Skeletal muscle tissue (tissue), 4 donors: ENCODE measurements around the gene GADD45GIP1. TPM values are rescaled to one million over a fixed set of nuclear protein-coding genes. Genes with fewer than 3 reads are reported as not detected.

ENCODE experiments used
- H3K27ac ChIP-seq: one replicate; pipeline ENCODE4 v1.7.0; 2013; ENCODE audit warnings: mild to moderate bottlenecking, low read depth, low read length, inconsistent platforms
- H3K27me3 ChIP-seq, 3 donors: one replicate each; pipeline ENCODE4 v1.7.0; 2013; ENCODE audit warnings: low read length in 3 of 3; ENCODE audit not compliant: control insufficient read depth in 3 of 3, insufficient read depth in 3 of 3
- H3K36me3 ChIP-seq, 3 donors: one replicate each; pipeline ENCODE4 v1.7.0; 2013; ENCODE audit warnings: low read length in 3 of 3; ENCODE audit not compliant: control insufficient read depth in 3 of 3, insufficient read depth in 3 of 3
- H3K4me1 ChIP-seq, 3 donors: one replicate each; pipeline ENCODE4 v1.7.0; 2013; ENCODE audit warnings: low read length in 3 of 3, mild to moderate bottlenecking in 3 of 3; ENCODE audit not compliant: control insufficient read depth in 3 of 3, insufficient read depth in 3 of 3
- H3K4me3 ChIP-seq, 3 donors: one replicate each; pipeline ENCODE4 v1.7.0; 2013; ENCODE audit warnings: low read length in 3 of 3
- H3K9ac ChIP-seq, 3 donors: one replicate each; pipeline ENCODE4 v1.7.0; 2013; ENCODE audit warnings: low read length in 3 of 3, mild to moderate bottlenecking in 3 of 3, moderate library complexity in 2 of 3, low read depth in 1 of 3
- H3K9me3 ChIP-seq, 3 donors: one replicate each; pipeline ENCODE4 v1.7.0; 2013; ENCODE audit warnings: low read length in 3 of 3; ENCODE audit not compliant: control insufficient read depth in 3 of 3
- total RNA-seq: library from RNA; depleted of rRNA; stranded (reverse); fragments of >200 nt; gene quantifications from one replicate; pipeline ENCODE4 v1.2.3, GENCODE V29; 2014
- donor health status: Osteomylitis.

Gene GADD45GIP1
- total RNA-seq, 1 donor from 2014 or later, result 21.4 TPM

DNA sequence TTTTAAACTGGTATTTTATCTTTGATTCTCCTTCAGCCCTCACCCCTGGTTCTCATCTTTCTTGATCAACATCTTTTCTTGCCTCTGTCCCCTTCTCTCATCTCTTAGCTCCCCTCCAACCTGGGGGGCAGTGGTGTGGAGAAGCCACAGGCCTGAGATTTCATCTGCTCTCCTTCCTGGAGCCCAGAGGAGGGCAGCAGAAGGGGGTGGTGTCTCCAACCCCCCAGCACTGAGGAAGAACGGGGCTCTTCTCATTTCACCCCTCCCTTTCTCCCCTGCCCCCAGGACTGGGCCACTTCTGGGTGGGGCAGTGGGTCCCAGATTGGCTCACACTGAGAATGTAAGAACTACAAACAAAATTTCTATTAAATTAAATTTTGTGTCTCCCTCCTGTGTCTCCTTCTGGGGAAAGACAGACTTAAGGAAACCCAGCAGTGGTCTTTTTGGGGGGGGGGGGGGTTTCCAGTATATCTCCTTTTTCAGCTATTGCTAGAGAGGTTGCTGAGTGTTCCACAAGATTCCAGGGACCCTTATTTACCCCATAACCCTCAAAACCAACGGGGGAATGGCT lies 12.8 kb downstream of the GADD45GIP1 start:
- H3K4me1 ChIP-seq, result peaks cover 48 to 61% (median 49%) of the 10 kb centered on the region in 3 donors
- H3K27ac ChIP-seq, result no peak overlapping the region

DNA sequence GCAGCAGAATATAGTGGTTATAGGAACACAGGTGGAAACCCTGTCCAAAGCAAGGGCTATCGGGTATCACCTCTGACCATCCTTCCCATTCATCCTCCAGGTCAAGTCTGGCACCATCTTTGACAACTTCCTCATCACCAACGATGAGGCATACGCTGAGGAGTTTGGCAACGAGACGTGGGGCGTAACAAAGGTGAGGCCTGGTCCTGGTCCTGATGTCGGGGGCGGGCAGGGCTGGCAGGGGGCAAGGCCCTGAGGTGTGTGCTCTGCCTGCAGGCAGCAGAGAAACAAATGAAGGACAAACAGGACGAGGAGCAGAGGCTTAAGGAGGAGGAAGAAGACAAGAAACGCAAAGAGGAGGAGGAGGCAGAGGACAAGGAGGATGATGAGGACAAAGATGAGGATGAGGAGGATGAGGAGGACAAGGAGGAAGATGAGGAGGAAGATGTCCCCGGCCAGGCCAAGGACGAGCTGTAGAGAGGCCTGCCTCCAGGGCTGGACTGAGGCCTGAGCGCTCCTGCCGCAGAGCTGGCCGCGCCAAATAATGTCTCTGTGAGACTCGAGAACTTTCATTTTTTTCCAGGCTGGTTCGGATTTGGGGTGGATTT lies 13.5 kb downstream of the GADD45GIP1 start:
- H3K27ac ChIP-seq, result no peak overlapping the region
- H3K36me3 ChIP-seq, result peaks cover 52 to 54% (median 54%) of the 10 kb centered on the region in 3 donors
- no peaks in the 10 kb centered on the region for H3K27me3 ChIP-seq
- no peak overlapping the region for H3K4me3 ChIP-seq
- peaks cover 44 to 61% (median 48%) of the 10 kb centered on the region in 3 donors for H3K4me1 ChIP-seq
- peak overlapping the region in 1 of 3 donors; percentile 33 for H3K9ac ChIP-seq
- no peaks in the 10 kb centered on the region for H3K9me3 ChIP-seq

More for the DNA sequence above, 12.8 kb downstream of the GADD45GIP1 start:
- no peaks in the 10 kb centered on the region for H3K27me3 ChIP-seq
- H3K9me3 ChIP-seq, result no peaks in the 10 kb centered on the region
- no peak overlapping the region for H3K9ac ChIP-seq
- H3K4me3 ChIP-seq, result no peak overlapping the region
- H3K36me3 ChIP-seq, result peaks cover 57 to 60% (median 57%) of the 10 kb centered on the region in 3 donors

GRCh38 chr19:12940897-12941296 lies 16.1 kb downstream of the GADD45GIP1 start:
- Histone ChIP-seq H3K9ac (no peak overlapping the region), H3K36me3 (peaks cover 43 to 44% (median 43%) of the 10 kb centered on the region in 3 donors), H3K4me1 (peaks cover 32 to 47% (median 38%) of the 10 kb centered on the region in 3 donors), H3K4me3 (no peak overlapping the region), H3K9me3 (no peaks in the 10 kb centered on the region), H3K27me3 (no peaks in the 10 kb centered on the region), H3K27ac (no peak overlapping the region)

DNA sequence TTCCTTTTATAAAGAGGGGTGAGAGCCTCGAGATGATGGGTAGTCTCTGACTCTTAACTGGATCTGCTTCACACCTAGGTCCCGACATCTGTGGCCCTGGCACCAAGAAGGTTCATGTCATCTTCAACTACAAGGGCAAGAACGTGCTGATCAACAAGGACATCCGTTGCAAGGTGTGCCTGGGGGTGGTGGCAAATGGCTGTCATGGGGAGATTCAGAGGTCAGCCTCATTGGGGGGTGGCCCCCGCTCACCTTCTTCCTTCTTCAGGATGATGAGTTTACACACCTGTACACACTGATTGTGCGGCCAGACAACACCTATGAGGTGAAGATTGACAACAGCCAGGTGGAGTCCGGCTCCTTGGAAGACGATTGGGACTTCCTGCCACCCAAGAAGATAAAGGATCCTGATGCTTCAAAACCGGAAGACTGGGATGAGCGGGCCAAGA lies 17.0 kb downstream of the GADD45GIP1 start:
- H3K27ac ChIP-seq, result no peak overlapping the region
- peaks cover 43 to 44% (median 43%) of the 10 kb centered on the region in 3 donors for H3K36me3 ChIP-seq
- peak overlapping the region; percentile 95 to 97 (median 95) for H3K4me3 ChIP-seq
- H3K27me3 ChIP-seq, result no peaks in the 10 kb centered on the region
- no peaks in the 10 kb centered on the region for H3K9me3 ChIP-seq
- peaks cover 28 to 47% (median 38%) of the 10 kb centered on the region in 3 donors for H3K4me1 ChIP-seq
- H3K9ac ChIP-seq, result peak overlapping the region; percentile 92 to 97 (median 96)

DNA sequence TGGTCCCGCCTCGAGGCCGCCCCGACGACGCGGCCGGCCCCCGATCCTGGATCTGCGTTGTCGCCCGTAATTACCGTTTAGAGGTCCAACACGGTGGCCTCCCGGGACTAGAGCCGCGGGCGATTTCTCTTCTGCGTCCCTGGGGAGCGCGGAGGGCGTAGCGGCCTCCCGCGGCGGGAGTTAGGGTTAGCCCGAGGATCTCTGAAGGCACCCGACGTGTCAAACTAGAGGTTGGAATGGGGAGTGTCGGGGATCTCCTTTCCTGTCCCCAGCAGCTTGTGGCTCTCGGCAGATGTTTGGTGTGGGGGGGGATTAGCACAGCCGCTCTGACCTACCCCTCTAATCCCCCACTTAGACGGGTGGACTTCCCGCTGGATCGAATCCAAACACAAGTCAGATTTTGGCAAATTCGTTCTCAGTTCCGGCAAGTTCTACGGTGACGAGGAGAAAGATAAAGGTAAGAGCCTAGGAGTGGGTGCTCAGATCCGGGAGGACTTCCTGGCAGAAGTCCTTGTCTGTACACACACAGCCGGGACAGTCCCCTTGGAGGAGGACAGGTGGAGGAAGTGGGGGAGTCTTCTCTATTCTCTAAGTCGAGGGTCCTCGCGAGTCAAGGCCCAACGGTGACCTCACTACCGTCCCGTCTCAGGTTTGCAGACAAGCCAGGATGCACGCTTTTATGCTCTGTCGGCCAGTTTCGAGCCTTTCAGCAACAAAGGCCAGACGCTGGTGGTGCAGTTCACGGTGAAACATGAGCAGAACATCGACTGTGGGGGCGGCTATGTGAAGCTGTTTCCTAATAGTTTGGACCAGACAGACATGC lies 18.0 kb downstream of the GADD45GIP1 start:
- Histone ChIP-seq H3K9me3 (no peaks in the 10 kb centered on the region), H3K4me1 (peaks cover 30 to 49% (median 40%) of the 10 kb centered on the region in 3 donors)

GRCh38 chr19:12937927-12938778 lies 18.9 kb downstream of the GADD45GIP1 start, which contains the start of gene CALR:
Gene CALR (plus strand): TSS chr19:12938609. CDS start chr19:12938680, 71 bp downstream.
- H3K4me3 ChIP-seq, result peak within 1 kb of the TSS; percentile 95 to 97 (median 95)
- H3K36me3 ChIP-seq, result peaks cover 29 to 33% (median 33%) of the 10 kb centered on the region in 3 donors
- peak within 1 kb of the TSS; percentile 92 for H3K27ac ChIP-seq
- H3K27me3 ChIP-seq, result no peaks in the 10 kb centered on the region
- no peaks in the 10 kb centered on the region for H3K9me3 ChIP-seq
- peak within 1 kb of the TSS; percentile 92 to 97 (median 96) for H3K9ac ChIP-seq
- peaks cover 34 to 51% (median 41%) of the 10 kb centered on the region in 3 donors for H3K4me1 ChIP-seq

More for the DNA sequence above, 18.0 kb downstream of the GADD45GIP1 start:
- H3K4me3 ChIP-seq, result peak overlapping the region; percentile 95 to 97 (median 95)
- H3K27me3 ChIP-seq, result no peaks in the 10 kb centered on the region
- peaks cover 36 to 40% (median 37%) of the 10 kb centered on the region in 3 donors for H3K36me3 ChIP-seq
- H3K27ac ChIP-seq, result peak overlapping the region; percentile 92
- H3K9ac ChIP-seq, result peak overlapping the region; percentile 92 to 97 (median 96)

GRCh38 chr19:12937093-12937926 lies 19.7 kb downstream of the GADD45GIP1 start:
- peak overlapping the region; percentile 73 to 82 (median 81) for H3K9ac ChIP-seq
- no peaks in the 10 kb centered on the region for H3K9me3 ChIP-seq
- peak overlapping the region; percentile 75 to 82 (median 81) for H3K4me3 ChIP-seq
- peak overlapping the region; percentile 57 for H3K27ac ChIP-seq
- peaks cover 43 to 55% (median 47%) of the 10 kb centered on the region in 3 donors for H3K4me1 ChIP-seq
- H3K36me3 ChIP-seq, result peaks cover 27 to 29% (median 28%) of the 10 kb centered on the region in 3 donors
- H3K27me3 ChIP-seq, result no peaks in the 10 kb centered on the region

- H3K9me3 ChIP-seq, result no peaks in the 10 kb centered on the region
- peaks cover 21 to 26% (median 25%) of the 10 kb centered on the region in 3 donors for H3K36me3 ChIP-seq
- H3K4me1 ChIP-seq, result peaks cover 46 to 55% (median 46%) of the 10 kb centered on the region in 3 donors
- no peak overlapping the region for H3K27ac ChIP-seq
- no peak overlapping the region for H3K4me3 ChIP-seq
- no peaks in the 10 kb centered on the region for H3K27me3 ChIP-seq
- H3K9ac ChIP-seq, result no peak overlapping the region
Measured at GRCh38 chr19:12936582-12936981, 20.4 kb downstream of the GADD45GIP1 start.
